ENCODE measurements around the gene RABEPK.
A peak's percentile ranks its signal among the peaks of the same experiment; 100 is the strongest.
"Not testable (repeated sequence)": the region's sequence is repeated elsewhere in the genome, so short reads cannot be mapped to it uniquely, and the experiment has no call there.

RABEPK gene

GRCh38 chr9:125200216-125201047 lies at the start of gene RABEPK:
TSS of gene RABEPK (plus strand) at chr9:125200542. CDS start at chr9:125203014, 2,472 bp downstream.
- peak; percentile 95 for DNase-seq (ENCODE audit: low spot score)
- H3K4me3 ChIP-seq: peak within 1 kb of the TSS; percentile 69
- no peak for TF ChIP-seq CTCF (IDR thresholded peaks at IDR 0.05)

GRCh38 chr9:125151730-125152129 lies 48.6 kb upstream of the RABEPK start:
- no peak for TF ChIP-seq CTCF (IDR thresholded peaks at IDR 0.05)
- no peak for DNase-seq (ENCODE audit: low spot score)
- Histone ChIP-seq H3K27ac (no peak overlapping the region), H3K4me3 (no peak overlapping the region)

More at GRCh38 chr9:125200216-125201047, at the start of gene RABEPK:
- H3K27ac ChIP-seq: peak within 1 kb of the TSS; percentile 91 to 94

GRCh38 chr9:125153712-125154367 lies 46.5 kb upstream of the RABEPK start:
- TF ChIP-seq CTCF (IDR thresholded peaks at IDR 0.05): no peak
- no peak for DNase-seq (ENCODE audit: low spot score)
- Histone ChIP-seq H3K4me3 (no peak overlapping the region), H3K27ac (no peak overlapping the region)

- Histone ChIP-seq H3K27ac (no peak overlapping the region), H3K4me3 (no peak overlapping the region)
- DNase-seq (ENCODE audit: low spot score): no peak
- TF ChIP-seq CTCF (IDR thresholded peaks at IDR 0.05): no peak
These were observed 43.8 kb upstream of the RABEPK start for GRCh38 chr9:125156551-125156950.

- TF ChIP-seq CTCF (IDR thresholded peaks at IDR 0.05): no peak
- DNase-seq (ENCODE audit: low spot score): no peak
- H3K27ac ChIP-seq: peak overlapping the region; percentile 42 to 78
- H3K4me3 ChIP-seq: no peak overlapping the region
These were observed 39.6 kb upstream of the RABEPK start for GRCh38 chr9:125160750-125161149.

- TF ChIP-seq CTCF (IDR thresholded peaks at IDR 0.05): no peak
- no peak for DNase-seq (ENCODE audit: low spot score)
- H3K27ac ChIP-seq: peak overlapping the region; percentile 42 to 78
- peak overlapping the region; percentile 27 for H3K4me3 ChIP-seq
These were observed 38.9 kb upstream of the RABEPK start for GRCh38 chr9:125161284-125161918.

- DNase-seq (ENCODE audit: low spot score); H3K4me3 ChIP-seq; H3K27ac ChIP-seq: not testable (repeated sequence)
These were observed 37.5 kb upstream of the RABEPK start for GRCh38 chr9:125162891-125163290.
